Lung (tissue), 13 donors: ENCODE data around the gene ZNF732. TPM values are rescaled to one million over a fixed set of nuclear protein-coding genes. Genes with fewer than 3 reads are reported as not detected.

Source experiments
- ATAC-seq: fragments of 200-7000 bp; cut with Tn5 transposase; one replicate; pipeline ENCODE4 v1.9.1; 2020; ENCODE audit warnings: moderate number of reproducible peaks; ENCODE audit not compliant: insufficient read depth, low FRiP score
- DNase-seq, 3 donors: peaks; one replicate each; pipeline ENCODE4 v3.0.0-alpha.2; 2013 to 2017
- H3K27ac ChIP-seq, 2 donors: one replicate each; pipeline ENCODE4 v1.5.1; 2013; ENCODE audit warnings: mild to moderate bottlenecking in 2 of 2, moderate library complexity in 2 of 2, control low read depth in 1 of 2, inconsistent platforms in 1 of 2, low read depth in 1 of 2, low read length in 1 of 2
- H3K27me3 ChIP-seq, 3 donors: one replicate each; pipeline ENCODE4 v1.5.1; 2013; ENCODE audit warnings: low read length in 2 of 3; ENCODE audit not compliant: control insufficient read depth in 3 of 3, insufficient read depth in 3 of 3
- H3K36me3 ChIP-seq, 4 donors: one replicate each; pipeline ENCODE4 v1.5.1; 2013; ENCODE audit warnings: low read length in 4 of 4, mild to moderate bottlenecking in 1 of 4, moderate library complexity in 1 of 4; ENCODE audit not compliant: control insufficient read depth in 4 of 4, insufficient read depth in 4 of 4
- H3K4me1 ChIP-seq, 5 donors: one replicate each; pipeline ENCODE4 v1.5.1; 2013; ENCODE audit warnings: low read length in 5 of 5, mild to moderate bottlenecking in 2 of 5, moderate library complexity in 1 of 5; ENCODE audit not compliant: control insufficient read depth in 5 of 5, insufficient read depth in 5 of 5
- H3K4me3 ChIP-seq: one replicate; pipeline ENCODE4 v1.5.1; 2013; ENCODE audit warnings: mild to moderate bottlenecking, control low read depth, moderate library complexity
- H3K9ac ChIP-seq, 2 donors: one replicate each; pipeline ENCODE4 v1.5.1; 2013; ENCODE audit warnings: low read length in 2 of 2, control low read depth in 1 of 2; ENCODE audit not compliant: insufficient read depth in 1 of 2
- H3K9me3 ChIP-seq, 4 donors: one replicate each; pipeline ENCODE4 v1.5.1; 2013; ENCODE audit warnings: low read length in 3 of 4, mild to moderate bottlenecking in 1 of 4, moderate library complexity in 1 of 4; ENCODE audit not compliant: control insufficient read depth in 4 of 4, insufficient read depth in 3 of 4
- WGBS, 2 donors: extraction: QIAGEN DNeasy Blood & Tissue Kit; methylation state at CpG; one replicate each; pipeline ENCODE4 v1.1.7; 2013; 5-methylcytosine and 5-hydroxymethylcytosine counted together
- polyA plus RNA-seq, 2 donors: library from polyadenylated mRNA; stranded (reverse); fragments of 200-250 nt; gene quantifications; one replicate each; pipeline ENCODE4 v1.2.1, GENCODE V29; 2013
- small RNA-seq: library from RNA; depleted of rRNA; stranded (forward); fragments of <200 nt; gene quantifications from one replicate; pipeline ENCODE3, GENCODE V24; 2014; ENCODE audit warnings: low replicate concordance
- total RNA-seq, 2 donors: library from RNA; depleted of rRNA in 1 of 2; stranded (reverse); fragments of >200 nt in 1 of 2; gene quantifications; one replicate each; pipeline ENCODE4 v1.2.1, GENCODE V29; 2014 to 2021
- TF ChIP-seq, protein P1 (sequence below): IDR thresholded peaks from 2 replicates; pipeline ENCODE4 v1.5.1; 2012; ENCODE audit warnings: mild to moderate bottlenecking; ENCODE audit errors: control extremely low read depth, extremely low read depth
- donor health status: control.
- donor health status: control.
- donor health status: Bipolar disorder and iron deficiency.
- donor health status: healthy.
- donor health status: DM: yes; HTN: yes; CAD: no.

The ZNF732 gene
- total and polyA plus RNA-seq, 4 donors: 0.02 to 3.5 TPM; not detected in 2

DNA sequence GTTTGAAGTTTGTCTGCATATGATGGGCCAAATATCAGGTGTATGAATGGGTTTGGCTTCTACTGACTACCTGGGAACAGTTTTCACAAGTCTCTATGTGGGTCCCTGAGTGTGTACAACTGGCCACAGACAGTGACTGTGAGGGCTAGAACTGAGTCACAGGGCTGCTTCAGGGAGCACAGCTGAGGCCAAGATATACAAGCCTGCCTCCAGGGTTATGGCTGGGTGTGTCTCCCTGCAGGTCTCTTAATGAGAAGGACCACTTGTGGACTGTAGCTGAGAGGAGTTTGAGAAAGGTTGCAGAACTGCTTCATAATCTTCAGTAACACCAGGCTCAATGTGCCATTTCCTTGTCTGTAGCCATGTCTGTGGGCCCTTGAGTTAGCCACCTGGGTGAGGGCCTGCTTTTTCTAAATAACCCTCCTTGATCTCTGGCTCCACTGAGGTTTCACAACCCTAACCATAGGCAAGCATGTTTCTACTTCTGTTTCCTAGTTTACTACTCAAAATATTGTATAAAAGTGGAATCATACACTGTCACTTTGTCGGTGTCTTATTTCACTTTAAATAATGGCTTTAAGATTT lies 81.3 kb downstream of the ZNF732 start:
- H3K36me3 ChIP-seq: no peaks in the 10 kb centered on the region
- no peak overlapping the region for H3K4me3 ChIP-seq
- no peak overlapping the region for H3K9ac ChIP-seq
- peaks cover 2 to 30% (median 5%) of the 10 kb centered on the region in 4 donors for H3K9me3 ChIP-seq
- ATAC-seq (no peak), DNase-seq (no peak)
- 90 to 98% methylated on average over 1 of the region's 1 CpG for WGBS, 2 donors
- TF ChIP-seq, protein P1, sequence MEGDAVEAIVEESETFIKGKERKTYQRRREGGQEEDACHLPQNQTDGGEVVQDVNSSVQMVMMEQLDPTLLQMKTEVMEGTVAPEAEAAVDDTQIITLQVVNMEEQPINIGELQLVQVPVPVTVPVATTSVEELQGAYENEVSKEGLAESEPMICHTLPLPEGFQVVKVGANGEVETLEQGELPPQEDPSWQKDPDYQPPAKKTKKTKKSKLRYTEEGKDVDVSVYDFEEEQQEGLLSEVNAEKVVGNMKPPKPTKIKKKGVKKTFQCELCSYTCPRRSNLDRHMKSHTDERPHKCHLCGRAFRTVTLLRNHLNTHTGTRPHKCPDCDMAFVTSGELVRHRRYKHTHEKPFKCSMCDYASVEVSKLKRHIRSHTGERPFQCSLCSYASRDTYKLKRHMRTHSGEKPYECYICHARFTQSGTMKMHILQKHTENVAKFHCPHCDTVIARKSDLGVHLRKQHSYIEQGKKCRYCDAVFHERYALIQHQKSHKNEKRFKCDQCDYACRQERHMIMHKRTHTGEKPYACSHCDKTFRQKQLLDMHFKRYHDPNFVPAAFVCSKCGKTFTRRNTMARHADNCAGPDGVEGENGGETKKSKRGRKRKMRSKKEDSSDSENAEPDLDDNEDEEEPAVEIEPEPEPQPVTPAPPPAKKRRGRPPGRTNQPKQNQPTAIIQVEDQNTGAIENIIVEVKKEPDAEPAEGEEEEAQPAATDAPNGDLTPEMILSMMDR: no peak
- no peaks in the 10 kb centered on the region for H3K27me3 ChIP-seq
- H3K4me1 ChIP-seq: no peaks in the 10 kb centered on the region
- H3K27ac ChIP-seq: no peak overlapping the region

Small RNA genes lying within 50 kb of the gene (small RNA-seq; reads per million reads assigned to genes)
- gene AC079140.2 (not detected), gene MIR571 (not detected)

Other genes with a start within 250 kb of the ZNF732 start
- gene ZNF718, start 181.0 kb downstream of the ZNF732 start, total RNA-seq: 10 to 100 TPM in 1 of 2 donors, 1 to 10 TPM in 1; 7.2 to 27.7 TPM
- gene ZNF718, start 181.0 kb downstream of the ZNF732 start, polyA plus RNA-seq: 1 to 10 TPM; 1.4 to 1.5 TPM
- 10 to 100 TPM; 18.9 to 68.4 TPM for gene ZNF141, start 32.3 kb upstream of the ZNF732 start, total RNA-seq
- 1 to 10 TPM; 2.8 to 4.9 TPM for gene ZNF141, start 32.3 kb upstream of the ZNF732 start, polyA plus RNA-seq
- 10 to 100 TPM; 19.9 to 74.3 TPM for gene ZNF721, start 193.7 kb upstream of the ZNF732 start, total RNA-seq
- 10 to 100 TPM in 1 of 2 donors, 1 to 10 TPM in 1; 9.2 to 12.6 TPM for gene ZNF721, start 193.7 kb upstream of the ZNF732 start, polyA plus RNA-seq
- gene PIGG, start 193.7 kb upstream of the ZNF732 start, total RNA-seq: 10 to 100 TPM; 56.4 to 64.3 TPM
- 10 to 100 TPM; 31.9 to 47.2 TPM for gene PIGG, start 193.7 kb upstream of the ZNF732 start, polyA plus RNA-seq